Muscle layer of duodenum (tissue), 2 donors: ENCODE data around the gene CTCF.

Experiments
- H3K27ac ChIP-seq: one replicate; pipeline ENCODE4 v1.7.0; 2013; ENCODE audit warnings: mild to moderate bottlenecking, low read length
- H3K27me3 ChIP-seq: one replicate; pipeline ENCODE4 v1.7.0; 2013; ENCODE audit warnings: low read depth, mild to moderate bottlenecking, control low read depth, low read length
- H3K36me3 ChIP-seq, 2 donors: one replicate each; pipeline ENCODE4 v1.7.0; 2013; ENCODE audit warnings: low read length in 2 of 2, control low read depth in 1 of 2, mild to moderate bottlenecking in 1 of 2; ENCODE audit not compliant: insufficient read depth in 2 of 2, control insufficient read depth in 1 of 2
- H3K4me1 ChIP-seq, 2 donors: one replicate each; pipeline ENCODE4 v1.7.0; 2013; ENCODE audit warnings: low read length in 2 of 2, mild to moderate bottlenecking in 2 of 2, control low read depth in 1 of 2, moderate library complexity in 1 of 2; ENCODE audit not compliant: insufficient read depth in 2 of 2, control insufficient read depth in 1 of 2
- H3K4me3 ChIP-seq, 2 donors: one replicate each; pipeline ENCODE4 v1.7.0; 2013; ENCODE audit warnings: low read length in 2 of 2, low read depth in 1 of 2, mild to moderate bottlenecking in 1 of 2
- H3K9me3 ChIP-seq, 2 donors: one replicate each; pipeline ENCODE4 v1.7.0; 2013; ENCODE audit warnings: low read length in 2 of 2, control low read depth in 1 of 2, mild to moderate bottlenecking in 1 of 2; ENCODE audit not compliant: control insufficient read depth in 1 of 2
- donor health status: healthy.

CTCF gene

GRCh38 chr16:67648088-67648763 is 85.9 kb downstream of the CTCF start:
- Histone ChIP-seq H3K4me1 (peaks cover 0 to 23% of the 10 kb centered on the region in 2 donors), H3K9me3 (no peaks in the 10 kb centered on the region), H3K27me3 (peaks cover 22% of the 10 kb centered on the region), H3K27ac (no peak overlapping the region), H3K36me3 (no peaks in the 10 kb centered on the region), H3K4me3 (no peak overlapping the region)

DNA sequence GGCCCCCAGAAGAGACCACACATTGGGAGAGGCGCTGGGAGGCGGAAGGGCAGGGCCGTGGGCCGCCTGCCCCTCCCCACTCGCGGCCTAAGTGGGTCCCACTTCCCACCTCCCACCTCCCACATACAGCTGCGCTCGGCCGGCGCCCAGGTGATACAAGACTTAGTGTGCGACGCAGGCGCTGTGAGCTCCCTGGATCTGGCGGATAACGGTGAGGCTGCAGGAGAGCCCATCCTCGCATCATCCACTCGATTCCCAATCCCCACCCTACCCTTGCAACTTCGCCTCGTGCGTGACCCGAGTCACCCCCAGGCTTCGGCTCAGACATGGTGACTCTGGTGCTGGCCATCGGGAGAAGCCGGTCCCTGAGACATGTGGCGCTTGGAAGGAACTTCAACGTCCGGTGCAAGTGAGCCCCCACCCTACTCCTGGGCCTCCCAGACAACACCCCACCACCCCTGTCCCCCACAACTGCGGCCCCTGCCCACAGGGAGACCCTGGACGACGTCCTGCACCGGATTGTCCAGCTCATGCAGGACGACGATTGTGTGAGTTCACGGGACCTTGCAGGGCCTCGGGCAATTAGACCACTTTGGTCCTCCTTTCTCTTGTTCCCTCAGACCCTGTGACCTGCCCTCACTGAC is 86.6 kb downstream of the CTCF start:
- Histone ChIP-seq H3K36me3 (no peaks in the 10 kb centered on the region), H3K9me3 (no peaks in the 10 kb centered on the region), H3K27me3 (peaks cover 25% of the 10 kb centered on the region), H3K27ac (no peak overlapping the region), H3K4me3 (no peak overlapping the region), H3K4me1 (peaks cover 0 to 29% of the 10 kb centered on the region in 2 donors)

GRCh38 chr16:67649494-67649931 is 87.2 kb downstream of the CTCF start:
- Histone ChIP-seq H3K27ac (no peak overlapping the region), H3K36me3 (no peaks in the 10 kb centered on the region), H3K9me3 (no peaks in the 10 kb centered on the region), H3K4me3 (no peak overlapping the region), H3K4me1 (peaks cover 0 to 30% of the 10 kb centered on the region in 2 donors), H3K27me3 (peaks cover 30% of the 10 kb centered on the region)

DNA sequence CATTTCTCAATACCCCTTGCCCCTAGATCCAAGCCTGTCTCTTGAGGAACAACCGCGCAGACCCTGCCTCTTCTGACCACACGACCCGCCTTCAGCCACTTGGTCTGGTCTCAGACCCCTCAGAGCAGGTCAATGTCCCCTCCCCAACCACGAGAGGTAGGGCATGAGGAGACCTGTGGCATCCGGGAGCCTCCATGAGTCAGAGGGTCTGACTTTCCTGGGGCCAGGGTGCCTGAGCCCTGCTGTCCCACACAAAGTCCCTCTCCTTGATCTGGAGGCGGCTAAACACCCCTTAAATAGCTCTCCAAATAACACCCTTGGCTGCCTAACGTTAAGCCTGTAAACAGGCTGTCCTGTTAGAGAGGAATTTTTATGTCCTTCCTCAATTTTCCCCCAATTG is 87.7 kb downstream of the CTCF start:
- no peak overlapping the region for H3K27ac ChIP-seq
- H3K36me3 ChIP-seq, result no peaks in the 10 kb centered on the region
- H3K4me1 ChIP-seq, result peaks cover 0 to 27% of the 10 kb centered on the region in 2 donors
- no peaks in the 10 kb centered on the region for H3K9me3 ChIP-seq
- H3K4me3 ChIP-seq, result no peak overlapping the region
- H3K27me3 ChIP-seq, result peaks cover 34% of the 10 kb centered on the region

DNA sequence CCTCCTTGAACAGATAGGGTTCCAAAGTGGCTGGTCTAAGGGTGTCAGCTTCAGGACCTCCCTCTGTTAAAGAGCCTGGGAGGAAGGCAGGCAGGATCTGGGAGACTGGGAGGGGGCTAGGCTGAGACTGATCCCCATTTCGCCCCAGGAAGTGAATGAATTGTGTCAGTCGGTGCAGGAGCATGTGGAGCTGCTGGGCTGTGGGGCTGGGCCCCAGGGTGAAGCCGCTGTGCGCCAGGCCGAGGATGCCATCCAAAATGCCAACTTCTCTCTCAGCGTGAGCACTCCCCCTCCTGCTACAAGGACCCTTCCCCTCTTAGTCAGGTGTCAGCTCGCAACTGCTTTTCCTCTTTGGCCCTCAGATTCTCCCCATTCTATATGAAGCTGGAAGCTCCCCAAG is 88.7 kb downstream of the CTCF start:
- Histone ChIP-seq H3K27me3 (peaks cover 24% of the 10 kb centered on the region), H3K4me3 (no peak overlapping the region), H3K27ac (no peak overlapping the region), H3K4me1 (peaks cover 0 to 22% of the 10 kb centered on the region in 2 donors), H3K36me3 (no peaks in the 10 kb centered on the region), H3K9me3 (no peaks in the 10 kb centered on the region)

GRCh38 chr16:67651847-67652246 is 89.5 kb downstream of the CTCF start:
- Histone ChIP-seq H3K36me3 (no peaks in the 10 kb centered on the region), H3K4me1 (peaks cover 0 to 22% of the 10 kb centered on the region in 2 donors), H3K4me3 (no peak overlapping the region), H3K9me3 (no peaks in the 10 kb centered on the region), H3K27me3 (peaks cover 24% of the 10 kb centered on the region), H3K27ac (no peak overlapping the region)

GRCh38 chr16:67652578-67653127 is 90.3 kb downstream of the CTCF start:
- Histone ChIP-seq H3K27ac (no peak overlapping the region), H3K27me3 (peaks cover 24% of the 10 kb centered on the region), H3K36me3 (peaks cover 0 to 7% of the 10 kb centered on the region in 2 donors), H3K4me3 (peak overlapping the region in 1 of 2 donors; percentile 48), H3K9me3 (no peaks in the 10 kb centered on the region), H3K4me1 (peaks cover 0 to 22% of the 10 kb centered on the region in 2 donors)

DNA sequence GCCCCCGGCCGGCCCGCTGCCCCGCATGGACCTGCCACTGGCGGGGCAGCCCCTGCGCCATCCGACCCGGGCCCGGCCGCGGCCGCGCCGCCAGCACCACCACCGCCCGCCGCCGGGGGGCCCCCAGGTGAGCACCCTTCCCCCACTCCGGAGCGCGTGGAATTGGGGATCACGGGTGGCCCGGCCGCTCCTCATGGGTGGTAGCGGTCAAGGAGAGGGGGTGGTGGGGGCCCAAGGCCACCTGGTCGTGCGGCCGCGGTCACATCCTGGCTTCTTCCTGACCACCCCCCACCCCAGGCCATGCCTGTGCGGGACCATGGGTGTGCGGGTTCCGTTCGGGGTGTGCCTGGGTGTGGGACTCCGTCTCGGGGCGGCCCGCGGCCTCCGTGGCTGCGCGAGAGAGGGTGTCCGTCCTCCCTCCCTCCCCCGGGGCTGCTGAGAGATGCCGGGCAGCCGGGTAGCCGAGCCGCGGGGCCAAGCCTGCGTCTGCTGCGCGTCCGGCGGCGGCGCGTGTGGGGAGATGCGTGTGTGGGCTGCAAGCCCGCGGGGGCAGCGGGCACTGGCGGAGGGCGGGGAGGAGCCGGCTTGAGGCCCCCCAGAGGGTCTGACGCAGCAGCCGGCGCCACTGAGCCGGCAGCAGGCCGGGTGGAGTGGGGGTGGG is 90.9 kb downstream of the CTCF start:
- Histone ChIP-seq H3K4me3 (peak overlapping the region in 1 of 2 donors; percentile 48), H3K4me1 (peaks cover 0 to 20% of the 10 kb centered on the region in 2 donors), H3K27me3 (peaks cover 21% of the 10 kb centered on the region)

GRCh38 chr16:67653789-67654402 is 91.6 kb downstream of the CTCF start:
- peak overlapping the region in 1 of 2 donors; percentile 48 for H3K4me3 ChIP-seq
- H3K27ac ChIP-seq, result no peak overlapping the region
- H3K27me3 ChIP-seq, result peaks cover 15% of the 10 kb centered on the region
- H3K4me1 ChIP-seq, result peaks cover 0 to 21% of the 10 kb centered on the region in 2 donors
- H3K36me3 ChIP-seq, result peaks cover 0 to 12% of the 10 kb centered on the region in 2 donors
- H3K9me3 ChIP-seq, result no peaks in the 10 kb centered on the region

More for the DNA sequence above, 90.9 kb downstream of the CTCF start:
- Histone ChIP-seq H3K9me3 (no peaks in the 10 kb centered on the region), H3K27ac (no peak overlapping the region), H3K36me3 (peaks cover 0 to 12% of the 10 kb centered on the region in 2 donors)

DNA sequence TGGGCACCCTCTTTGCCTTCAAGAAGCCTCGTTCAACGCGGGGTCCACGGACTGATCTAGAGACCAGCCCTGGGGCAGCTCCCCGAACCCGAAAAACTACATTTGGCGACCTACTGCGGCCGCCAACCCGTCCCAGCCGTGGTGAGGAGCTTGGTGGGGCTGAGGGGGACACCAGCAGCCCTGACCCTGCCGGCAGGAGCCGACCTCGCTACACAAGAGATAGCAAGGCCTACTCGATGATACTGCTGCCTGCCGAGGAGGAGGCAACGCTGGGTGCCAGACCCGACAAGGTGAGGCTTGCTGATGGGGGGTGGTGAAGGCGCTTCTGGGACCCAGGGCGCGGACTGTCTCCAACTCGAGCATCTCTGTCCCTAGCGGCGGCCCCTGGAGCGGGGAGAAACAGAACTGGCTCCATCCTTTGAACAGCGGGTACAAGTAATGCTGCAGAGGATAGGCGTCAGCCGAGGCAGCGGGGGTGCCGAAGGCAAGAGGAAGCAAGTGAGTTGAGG is 92.1 kb downstream of the CTCF start:
- Histone ChIP-seq H3K27me3 (peaks cover 12% of the 10 kb centered on the region), H3K9me3 (no peaks in the 10 kb centered on the region), H3K4me3 (no peak overlapping the region), H3K36me3 (peaks cover 0 to 12% of the 10 kb centered on the region in 2 donors), H3K27ac (no peak overlapping the region), H3K4me1 (peaks cover 0 to 24% of the 10 kb centered on the region in 2 donors)
